ENCODE data around the gene SEPTIN1.

DNA sequence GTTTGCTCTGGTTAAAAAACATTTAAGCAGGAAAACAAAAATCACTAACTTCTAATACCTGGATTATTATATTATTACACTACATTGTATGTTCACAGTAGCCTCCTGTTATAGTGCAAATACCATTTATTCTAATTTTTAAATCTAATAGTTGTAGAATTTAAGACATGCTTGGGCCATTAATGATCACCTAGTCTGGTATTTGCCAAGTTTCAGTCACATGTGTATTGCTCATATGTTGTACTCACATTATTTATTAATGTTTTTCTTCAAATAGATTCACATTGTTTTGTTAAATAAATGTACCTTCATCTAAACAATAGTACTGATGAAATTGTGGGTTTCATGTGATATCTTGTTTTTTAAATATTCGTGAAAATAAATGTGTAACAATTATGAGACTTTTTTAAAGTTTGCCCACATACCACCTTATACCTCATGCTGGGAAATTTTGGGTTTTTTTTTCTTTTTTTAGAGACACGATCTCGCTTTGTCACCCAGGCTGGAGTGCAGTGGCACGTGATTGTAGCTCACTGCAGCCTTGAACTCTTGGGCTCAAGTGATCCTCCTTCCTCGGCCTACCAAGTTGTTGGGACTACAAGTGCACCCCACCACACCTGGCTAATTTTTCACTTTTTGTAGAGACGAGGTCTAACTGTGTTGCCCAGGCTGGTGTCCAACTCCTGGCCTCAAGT, 30.9 kb upstream of the SEPTIN1 start:
- TF ChIP-seq POLR2A (IDR thresholded peaks at IDR 0.05; ENCODE audit: low read length) (no peak), GATA1 (IDR thresholded peaks at IDR 0.05; ENCODE audit: low read depth, low read length) (no peak)

Data from erythroblast (primary cell).